OCI-LY7 (cell line): Measurements from ENCODE around the gene ZNF628. TPM values are rescaled to one million over a fixed set of nuclear protein-coding genes. Genes with fewer than 3 reads are reported as not detected.
A peak's percentile ranks its signal among the peaks of the same experiment; 100 is the strongest.

Source experiments
- BruUV-seq: library from RNA; stranded (reverse); fragments of 400-500 nt; replicated peaks from 2 replicates; lab custom pipeline; 2021; lab: Mats Ljungman, UMichigan
- CTCF ChIA-PET: fragments of 300-600 bp; sonication (Branson Sonifier 250); formaldehyde crosslinking; loops from one replicate; lab custom pipeline; 2022; ENCODE audit warnings: antibody characterized with exemption; ENCODE audit not compliant: unreplicated experiment; lab: Charles Lee
- POLR2A ChIA-PET: fragments of 300-600 bp; sonication (Branson Sonifier 250); formaldehyde crosslinking; loops from one replicate; lab custom pipeline; 2022; ENCODE audit warnings: antibody characterized with exemption; lab: Charles Lee
- DNase-seq: peaks from one replicate; pipeline ENCODE4 v3.0.0-alpha.2; 2015; ENCODE audit warnings: low spot score
- H2AFZ ChIP-seq: fragments of 200-600 bp; sonication (generic), shearing (Covaris generic); 2 replicates; pipeline ENCODE4 v1.6.1; 2014; ENCODE audit warnings: mild to moderate bottlenecking, antibody characterized with exemption, low read length, moderate library complexity
- H3K27ac ChIP-seq: fragments of 200-600 bp; sonication (generic); 2 replicates; pipeline ENCODE4 v1.5.1; 2014; ENCODE audit warnings: mixed run types, low read depth, mild to moderate bottlenecking, moderate library complexity, low read length, inconsistent platforms; ENCODE audit not compliant: poor library complexity, severe bottlenecking
- H3K36me3 ChIP-seq: fragments of 200-600 bp; sonication (generic); 2 replicates; pipeline ENCODE4 v1.6.1; 2014; ENCODE audit warnings: mild to moderate bottlenecking, antibody characterized with exemption, low read length, moderate library complexity, mixed read lengths; ENCODE audit not compliant: insufficient read depth
- H3K4me1 ChIP-seq: fragments of 200-600 bp; sonication (generic); 2 replicates; pipeline ENCODE4 v1.5.1; 2014; ENCODE audit warnings: mild to moderate bottlenecking, low read length; ENCODE audit not compliant: insufficient read depth, poor library complexity, severe bottlenecking
- H3K4me2 ChIP-seq: fragments of 200-600 bp; sonication (generic); 2 replicates; pipeline ENCODE4 v1.6.1; 2014; ENCODE audit warnings: mild to moderate bottlenecking, low read length
- H3K4me3 ChIP-seq: fragments of 200-600 bp; sonication (generic); 2 replicates; pipeline ENCODE4 v1.5.1; 2014; ENCODE audit warnings: mild to moderate bottlenecking, low read depth, low read length; ENCODE audit not compliant: poor library complexity, severe bottlenecking
- H3K79me2 ChIP-seq: fragments of 200-600 bp; sonication (generic); 2 replicates; pipeline ENCODE4 v1.6.1; 2016; ENCODE audit warnings: low read depth, mild to moderate bottlenecking, low read length, moderate library complexity, mixed read lengths; ENCODE audit not compliant: insufficient read depth
- H3K9me2 ChIP-seq: fragments of 200-600 bp; sonication (generic); 2 replicates; pipeline ENCODE4 v1.6.1; 2016; ENCODE audit warnings: mild to moderate bottlenecking, low read length, mixed read lengths; ENCODE audit not compliant: insufficient read depth
- H3K9me3 ChIP-seq: fragments of 200-600 bp; sonication (generic); 2 replicates; pipeline ENCODE4 v1.6.1; 2014; ENCODE audit warnings: mild to moderate bottlenecking, mixed run types, low read length, mixed read lengths
- H4K20me1 ChIP-seq: fragments of 200-600 bp; sonication (generic); 2 replicates; pipeline ENCODE4 v1.6.1; 2014; ENCODE audit warnings: mild to moderate bottlenecking, antibody characterized with exemption, low read length, moderate library complexity, mixed read lengths; ENCODE audit not compliant: insufficient read depth
- EZH2phosphoT487 ChIP-seq: fragments of 200-600 bp; sonication (generic); IDR thresholded peaks from 2 replicates; pipeline ENCODE4 v1.6.1; 2018; ENCODE audit warnings: low read depth, borderline replicate concordance, mild to moderate bottlenecking, mixed run types, antibody characterized with exemption, low read length, moderate library complexity, mixed read lengths
- intact Hi-C: fragments of 100-400 bp; cut with micrococcal nuclease; formaldehyde crosslinking; loops from one replicate; pipeline ENCODE4 v1.10.0; 2022; ENCODE audit not compliant: unreplicated experiment
- total RNA-seq, 2 experiments: library from RNA; depleted of rRNA in 1 of 2; stranded (reverse); fragments of >200 nt in 1 of 2; shearing (Covaris generic) in 1 of 2; gene quantifications; 2 replicates each; pipeline ENCODE4 v1.2.3, GENCODE V29; 2014 to 2022
- TF ChIP-seq, protein P1 (sequence below): fragments of 200-600 bp; sonication (generic); conservative IDR thresholded peaks from 2 replicates; pipeline ENCODE4 v1.5.1; 2014; ENCODE audit warnings: mild to moderate bottlenecking, antibody characterized with exemption, low read length, moderate library complexity, mixed read lengths

The ZNF628 gene
- total RNA-seq, 2 experiments from 2014 or later = 5.2 to 10.6 TPM

DNA sequence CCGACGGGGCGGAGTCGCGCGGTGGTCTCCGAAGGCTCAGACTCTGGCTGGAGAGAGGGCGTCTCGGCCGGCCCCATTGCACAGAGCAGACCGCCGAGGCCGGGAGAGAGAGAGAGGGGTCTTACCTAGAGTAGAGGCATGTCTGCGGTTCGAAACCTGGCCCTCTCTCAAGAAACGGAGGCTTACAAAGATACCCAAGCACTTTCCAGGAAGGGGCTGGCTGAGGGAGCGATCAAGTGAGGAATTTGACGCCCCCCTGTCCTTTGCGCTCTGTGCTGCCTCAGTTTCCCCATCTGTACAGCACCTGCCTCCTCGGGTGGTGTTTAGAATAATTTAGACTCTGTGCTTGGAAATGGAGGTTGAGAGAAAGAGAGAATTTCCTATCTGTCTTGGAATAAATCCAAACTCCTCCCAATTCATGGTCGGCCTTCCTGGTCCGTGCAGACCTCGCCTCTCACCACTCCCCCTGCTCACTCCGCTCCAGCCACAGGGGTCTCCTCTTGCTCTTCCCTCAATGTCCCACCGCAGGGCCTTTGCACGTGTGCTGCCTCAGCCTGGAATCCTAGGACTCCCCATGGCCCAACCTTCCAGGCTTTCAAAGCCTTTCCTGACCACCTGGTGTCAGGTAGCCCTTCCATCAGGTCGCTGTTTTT, 14.3 kb upstream of the ZNF628 start:
- intact Hi-C loops = no loop called here
- no peak for TF ChIP-seq EZH2phosphoT487
- TF ChIP-seq, protein P1, sequence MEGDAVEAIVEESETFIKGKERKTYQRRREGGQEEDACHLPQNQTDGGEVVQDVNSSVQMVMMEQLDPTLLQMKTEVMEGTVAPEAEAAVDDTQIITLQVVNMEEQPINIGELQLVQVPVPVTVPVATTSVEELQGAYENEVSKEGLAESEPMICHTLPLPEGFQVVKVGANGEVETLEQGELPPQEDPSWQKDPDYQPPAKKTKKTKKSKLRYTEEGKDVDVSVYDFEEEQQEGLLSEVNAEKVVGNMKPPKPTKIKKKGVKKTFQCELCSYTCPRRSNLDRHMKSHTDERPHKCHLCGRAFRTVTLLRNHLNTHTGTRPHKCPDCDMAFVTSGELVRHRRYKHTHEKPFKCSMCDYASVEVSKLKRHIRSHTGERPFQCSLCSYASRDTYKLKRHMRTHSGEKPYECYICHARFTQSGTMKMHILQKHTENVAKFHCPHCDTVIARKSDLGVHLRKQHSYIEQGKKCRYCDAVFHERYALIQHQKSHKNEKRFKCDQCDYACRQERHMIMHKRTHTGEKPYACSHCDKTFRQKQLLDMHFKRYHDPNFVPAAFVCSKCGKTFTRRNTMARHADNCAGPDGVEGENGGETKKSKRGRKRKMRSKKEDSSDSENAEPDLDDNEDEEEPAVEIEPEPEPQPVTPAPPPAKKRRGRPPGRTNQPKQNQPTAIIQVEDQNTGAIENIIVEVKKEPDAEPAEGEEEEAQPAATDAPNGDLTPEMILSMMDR = no peak
- Histone ChIP-seq H3K4me1 (peaks cover 17% of the 10 kb centered on the region), H2AFZ (peak overlapping the region; percentile 63; the same call in 1 of the 2 replicates), H3K4me2 (peak overlapping the region; percentile 77), H3K4me3 (peak overlapping the region; percentile 64), H3K9me2 (no peaks in the 10 kb centered on the region), H3K79me2 (peaks cover 8% of the 10 kb centered on the region; the same call in 1 of the 2 replicates), H4K20me1 (no peaks in the 10 kb centered on the region), H3K27ac (no peak overlapping the region), H3K9me3 (no peaks in the 10 kb centered on the region), H3K36me3 (no peaks in the 10 kb centered on the region)
- POLR2A ChIA-PET = interaction anchor here (0.6 to 1.0 kb wide), 4 partner anchors 14 to 162 kb away, joined by 3 to 4 read pairs (median 3); partner anchors contain the start of gene ZNF784
- no TSS peak for BruUV-seq
- CTCF ChIA-PET = interaction anchor here (1.0 kb wide), 1 partner anchor 42 kb away, joined by 5 read pairs; no protein-coding TSS in a partner anchor
- no peak for DNase-seq

DNA sequence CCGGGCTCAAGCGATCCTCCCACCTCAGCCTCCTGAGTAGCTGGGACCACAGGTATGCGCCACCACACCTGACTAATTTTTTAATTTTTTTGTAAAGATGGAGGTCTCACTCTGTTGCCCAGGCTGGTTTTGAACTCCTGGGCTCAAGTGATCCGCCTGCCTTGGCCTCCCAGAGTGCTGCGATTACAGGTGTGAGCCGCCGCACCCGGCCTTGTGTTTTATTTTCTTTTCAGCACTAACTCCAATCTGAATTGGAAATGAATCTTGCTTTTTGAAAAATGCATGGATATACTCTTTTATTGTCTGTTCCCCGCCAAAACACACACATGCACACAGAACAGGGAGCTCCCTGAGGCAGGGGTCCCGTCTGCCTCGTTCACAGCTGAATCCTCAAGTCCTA, 13.7 kb upstream of the ZNF628 start:
- Histone ChIP-seq H3K9me3 (no peaks in the 10 kb centered on the region), H3K79me2 (peaks cover 8% of the 10 kb centered on the region; the same call in 1 of the 2 replicates), H4K20me1 (no peaks in the 10 kb centered on the region), H3K4me3 (no peak overlapping the region), H2AFZ (no peak overlapping the region), H3K36me3 (no peaks in the 10 kb centered on the region), H3K9me2 (no peaks in the 10 kb centered on the region), H3K4me1 (peaks cover 16% of the 10 kb centered on the region), H3K4me2 (no peak overlapping the region), H3K27ac (no peak overlapping the region)
- no peak for TF ChIP-seq EZH2phosphoT487
- TF ChIP-seq, protein P1 = no peak
- ChIA-PET CTCF (no interaction called here), POLR2A (interaction anchor here (0.6 kb wide), 1 partner anchor 168 kb away, joined by 4 read pairs; no protein-coding TSS in a partner anchor)
- DNase-seq = no peak
- no TSS peak for BruUV-seq
- intact Hi-C loops = no loop called here

DNA sequence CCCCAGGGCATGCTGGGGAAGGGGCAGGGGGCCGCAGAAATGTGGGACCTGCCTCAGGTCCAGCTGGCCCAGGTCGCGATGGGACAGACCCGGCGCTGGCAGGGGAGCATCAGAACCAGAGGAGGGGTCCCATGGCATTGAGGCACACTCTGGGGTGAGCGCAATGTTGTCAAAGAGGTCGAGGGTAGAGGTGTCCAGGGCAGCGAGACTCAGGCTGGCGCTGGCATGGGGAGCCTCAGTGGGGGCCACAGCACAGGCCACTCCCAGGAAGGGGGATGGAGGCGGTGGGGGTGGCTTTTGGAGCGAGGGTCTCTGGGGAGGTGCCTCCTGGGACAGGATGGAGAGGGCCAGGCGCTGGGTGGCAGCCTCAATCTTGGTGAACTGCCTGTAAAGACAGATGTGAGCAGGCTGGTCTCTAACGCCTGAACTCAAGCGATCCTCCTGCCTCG, 12.8 kb upstream of the ZNF628 start:
- peaks cover 8% of the 10 kb centered on the region; the same call in 1 of the 2 replicates for H3K79me2 ChIP-seq
- H3K4me1 ChIP-seq = peaks cover 19% of the 10 kb centered on the region
- H3K4me2 ChIP-seq = no peak overlapping the region
- BruUV-seq = no TSS peak
- no peak overlapping the region for H3K4me3 ChIP-seq
- TF ChIP-seq, protein P1 = no peak
- TF ChIP-seq EZH2phosphoT487 = no peak
- no peaks in the 10 kb centered on the region for H3K9me3 ChIP-seq
- no peak overlapping the region for H2AFZ ChIP-seq
- H3K36me3 ChIP-seq = no peaks in the 10 kb centered on the region
- intact Hi-C loops = no loop called here
- no peak for DNase-seq
- H4K20me1 ChIP-seq = no peaks in the 10 kb centered on the region
- POLR2A ChIA-PET = no interaction called here
- no peak overlapping the region for H3K27ac ChIP-seq
- CTCF ChIA-PET = no interaction called here
- no peaks in the 10 kb centered on the region for H3K9me2 ChIP-seq
